ENCODE measurements around the gene TALDO1.

DNA sequence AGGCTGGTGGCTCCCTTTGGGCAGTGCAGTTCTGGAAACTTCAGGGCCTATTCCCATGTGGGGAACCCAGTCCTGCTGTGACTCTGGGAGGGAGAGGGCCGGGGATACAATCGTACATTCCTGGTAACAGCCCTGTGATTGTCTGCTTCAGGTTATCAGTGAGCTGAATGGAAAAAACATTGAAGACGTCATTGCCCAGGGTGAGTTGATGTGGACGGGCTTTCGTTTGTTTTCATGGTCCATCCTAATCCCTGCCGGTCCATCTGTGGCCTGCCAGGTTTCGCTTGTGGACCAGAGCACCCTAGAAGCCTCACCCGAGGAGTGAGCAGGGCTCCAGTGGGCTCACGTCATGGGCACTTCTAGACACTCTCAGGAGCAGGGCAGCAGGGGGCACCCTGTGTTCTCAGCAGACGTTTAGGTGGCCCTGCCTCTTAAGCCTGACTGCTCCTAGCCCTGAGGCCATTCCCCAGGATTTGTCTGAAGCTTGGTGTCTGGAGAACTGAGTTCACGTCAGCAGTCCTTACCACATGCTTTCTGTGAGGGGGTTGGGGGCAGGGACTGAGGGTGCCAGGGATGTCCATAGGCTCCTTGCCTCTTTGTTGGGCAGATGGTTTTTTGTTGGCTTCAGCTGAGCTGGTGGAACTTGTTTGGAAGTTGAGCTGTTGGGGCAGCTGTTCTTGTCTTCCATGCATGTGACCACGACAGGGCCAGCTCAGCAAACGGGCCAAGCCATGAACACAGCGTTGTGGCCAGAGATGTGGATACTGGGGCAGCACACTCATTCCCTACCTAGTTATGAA, 64.4 kb downstream of the TALDO1 start:
- TF ChIP-seq, protein P1, sequence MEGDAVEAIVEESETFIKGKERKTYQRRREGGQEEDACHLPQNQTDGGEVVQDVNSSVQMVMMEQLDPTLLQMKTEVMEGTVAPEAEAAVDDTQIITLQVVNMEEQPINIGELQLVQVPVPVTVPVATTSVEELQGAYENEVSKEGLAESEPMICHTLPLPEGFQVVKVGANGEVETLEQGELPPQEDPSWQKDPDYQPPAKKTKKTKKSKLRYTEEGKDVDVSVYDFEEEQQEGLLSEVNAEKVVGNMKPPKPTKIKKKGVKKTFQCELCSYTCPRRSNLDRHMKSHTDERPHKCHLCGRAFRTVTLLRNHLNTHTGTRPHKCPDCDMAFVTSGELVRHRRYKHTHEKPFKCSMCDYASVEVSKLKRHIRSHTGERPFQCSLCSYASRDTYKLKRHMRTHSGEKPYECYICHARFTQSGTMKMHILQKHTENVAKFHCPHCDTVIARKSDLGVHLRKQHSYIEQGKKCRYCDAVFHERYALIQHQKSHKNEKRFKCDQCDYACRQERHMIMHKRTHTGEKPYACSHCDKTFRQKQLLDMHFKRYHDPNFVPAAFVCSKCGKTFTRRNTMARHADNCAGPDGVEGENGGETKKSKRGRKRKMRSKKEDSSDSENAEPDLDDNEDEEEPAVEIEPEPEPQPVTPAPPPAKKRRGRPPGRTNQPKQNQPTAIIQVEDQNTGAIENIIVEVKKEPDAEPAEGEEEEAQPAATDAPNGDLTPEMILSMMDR (IDR thresholded peaks at IDR 0.05) = peak in 1 of 6 experiments; percentile 21
- TF ChIP-seq POLR2A (IDR thresholded peaks at IDR 0.05) = no peak
